Stimulated activated CD4-positive, alpha-beta T cell treated with anti-CD3 and anti-CD28 coated beads, Interleukin-12 subunit alpha, Interleukin-12 subunit beta, amount 100 ng/mL, for 4 hours (primary cell): Measurements from ENCODE around the gene PCDHGC3.
"Not testable (repeated sequence)": the region's sequence is repeated elsewhere in the genome, so short reads cannot be mapped to it uniquely, and the experiment has no call there.

Experiments used
- DNase-seq: peaks from one replicate; pipeline ENCODE4 v3.0.0-alpha.2; 2020

PCDHGC3 gene

DNA sequence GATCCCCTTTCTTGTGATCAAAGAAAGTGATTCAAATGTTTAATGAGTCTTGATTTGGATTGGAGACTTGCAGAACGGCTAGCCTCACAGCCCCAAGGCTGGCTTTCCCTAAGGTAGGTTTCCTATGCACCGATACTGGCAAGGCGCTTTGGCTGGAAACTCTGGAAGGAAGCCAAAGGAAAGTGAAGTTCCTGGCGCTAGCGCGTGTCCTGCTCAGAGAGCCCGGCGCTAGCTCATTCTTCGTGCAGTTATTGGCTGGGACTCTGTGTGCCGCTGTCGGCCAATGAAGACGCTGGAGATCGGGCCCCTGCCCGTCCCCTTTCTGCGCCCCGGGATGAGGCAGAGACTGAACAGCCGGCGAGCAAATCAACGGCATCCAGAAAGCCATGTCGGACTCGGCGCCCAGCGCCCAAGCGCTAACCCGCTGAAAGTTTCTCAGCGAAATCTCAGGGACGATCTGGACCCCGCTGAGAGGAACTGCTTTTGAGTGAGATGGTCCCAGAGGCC, at the start of gene PCDHGC3:
PCDHGC3 (plus strand) TSS at position 342 of the 507 bp plus-strand sequence; CDS start at position 493, 151 bp downstream.
- peak; percentile 50 for DNase-seq

DNA sequence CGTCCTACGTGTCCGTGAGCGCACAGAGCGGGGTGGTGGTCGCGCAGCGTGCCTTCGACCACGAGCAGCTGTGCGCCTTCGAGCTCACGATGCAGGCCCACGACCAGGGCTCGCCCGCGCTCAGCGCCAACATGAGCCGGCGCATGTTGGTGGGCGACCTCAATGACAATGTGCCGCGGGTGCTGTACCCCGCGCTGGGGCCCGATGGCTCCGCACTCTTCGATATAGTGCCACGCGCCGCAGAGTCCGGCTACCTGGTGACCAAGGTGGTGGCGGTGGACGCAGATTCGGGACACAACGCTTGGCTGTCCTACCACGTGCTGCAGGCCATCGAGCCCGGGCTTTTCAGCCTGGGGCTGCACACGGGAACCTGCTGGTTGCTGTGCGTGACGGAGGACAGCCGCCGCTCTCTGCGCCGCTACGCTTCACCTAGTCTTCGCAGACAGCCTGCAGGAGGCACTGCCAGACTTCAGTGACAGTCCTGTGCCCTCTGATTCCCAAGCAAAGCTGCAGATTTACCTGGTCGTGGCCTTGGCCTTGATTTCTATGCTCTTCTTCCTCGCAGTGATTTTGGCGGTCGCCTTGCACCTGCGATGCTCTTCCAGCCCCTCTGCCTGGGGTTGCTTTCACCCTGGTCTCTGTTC, 47.9 kb upstream of the PCDHGC3 start:
- DNase-seq, result no peak

DNA sequence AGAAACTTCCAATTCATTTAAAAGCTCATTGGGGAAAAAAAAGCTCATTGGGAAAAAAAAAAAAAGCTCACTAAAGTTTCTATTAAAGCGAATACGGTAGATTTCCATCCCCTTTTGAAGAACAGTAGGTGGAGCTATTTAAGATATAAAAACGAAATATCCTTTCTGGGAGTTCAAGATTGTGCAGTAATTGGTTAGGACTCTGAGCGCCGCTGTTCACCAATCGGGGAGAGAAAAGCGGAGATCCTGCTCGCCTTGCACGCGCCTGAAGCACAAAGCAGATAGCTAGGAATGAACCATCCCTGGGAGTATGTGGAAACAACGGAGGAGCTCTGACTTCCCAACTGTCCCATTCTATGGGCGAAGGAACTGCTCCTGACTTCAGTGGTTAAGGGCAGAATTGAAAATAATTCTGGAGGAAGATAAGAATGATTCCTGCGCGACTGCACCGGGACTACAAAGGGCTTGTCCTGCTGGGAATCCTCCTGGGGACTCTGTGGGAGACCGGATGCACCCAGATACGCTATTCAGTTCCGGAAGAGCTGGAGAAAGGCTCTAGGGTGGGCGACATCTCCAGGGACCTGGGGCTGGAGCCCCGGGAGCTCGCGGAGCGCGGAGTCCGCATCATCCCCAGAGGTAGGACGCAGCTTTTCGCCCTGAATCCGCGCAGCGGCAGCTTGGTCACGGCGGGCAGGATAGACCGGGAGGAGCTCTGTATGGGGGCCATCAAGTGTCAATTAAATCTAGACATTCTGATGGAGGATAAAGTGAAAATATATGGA, 45.2 kb upstream of the PCDHGC3 start, which contains the start of gene PCDHGA12:
PCDHGA12 (plus strand) TSS at position 176 of the 782 bp plus-strand sequence; CDS start at position 429, 253 bp downstream.
- no peak for DNase-seq

DNA sequence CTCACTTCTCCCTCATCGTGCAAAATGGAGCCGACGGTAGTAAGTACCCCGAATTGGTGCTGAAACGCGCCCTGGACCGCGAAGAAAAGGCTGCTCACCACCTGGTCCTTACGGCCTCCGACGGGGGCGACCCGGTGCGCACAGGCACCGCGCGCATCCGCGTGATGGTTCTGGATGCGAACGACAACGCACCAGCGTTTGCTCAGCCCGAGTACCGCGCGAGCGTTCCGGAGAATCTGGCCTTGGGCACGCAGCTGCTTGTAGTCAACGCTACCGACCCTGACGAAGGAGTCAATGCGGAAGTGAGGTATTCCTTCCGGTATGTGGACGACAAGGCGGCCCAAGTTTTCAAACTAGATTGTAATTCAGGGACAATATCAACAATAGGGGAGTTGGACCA, 44.5 kb upstream of the PCDHGC3 start:
- DNase-seq, result no peak

DNA sequence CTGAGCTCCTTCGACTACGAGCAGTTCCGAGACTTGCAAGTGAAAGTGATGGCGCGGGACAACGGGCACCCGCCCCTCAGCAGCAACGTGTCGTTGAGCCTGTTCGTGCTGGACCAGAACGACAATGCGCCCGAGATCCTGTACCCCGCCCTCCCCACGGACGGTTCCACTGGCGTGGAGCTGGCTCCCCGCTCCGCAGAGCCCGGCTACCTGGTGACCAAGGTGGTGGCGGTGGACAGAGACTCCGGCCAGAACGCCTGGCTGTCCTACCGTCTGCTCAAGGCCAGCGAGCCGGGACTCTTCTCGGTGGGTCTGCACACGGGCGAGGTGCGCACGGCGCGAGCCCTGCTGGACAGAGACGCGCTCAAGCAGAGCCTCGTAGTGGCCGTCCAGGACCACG, 43.5 kb upstream of the PCDHGC3 start:
- DNase-seq, result not testable (repeated sequence)

DNA sequence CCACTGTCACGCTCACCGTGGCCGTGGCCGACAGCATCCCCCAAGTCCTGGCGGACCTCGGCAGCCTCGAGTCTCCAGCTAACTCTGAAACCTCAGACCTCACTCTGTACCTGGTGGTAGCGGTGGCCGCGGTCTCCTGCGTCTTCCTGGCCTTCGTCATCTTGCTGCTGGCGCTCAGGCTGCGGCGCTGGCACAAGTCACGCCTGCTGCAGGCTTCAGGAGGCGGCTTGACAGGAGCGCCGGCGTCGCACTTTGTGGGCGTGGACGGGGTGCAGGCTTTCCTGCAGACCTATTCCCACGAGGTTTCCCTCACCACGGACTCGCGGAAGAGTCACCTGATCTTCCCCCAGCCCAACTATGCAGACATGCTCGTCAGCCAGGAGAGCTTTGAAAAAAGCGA, 43.0 kb upstream of the PCDHGC3 start:
- DNase-seq, result not testable (repeated sequence)

DNA sequence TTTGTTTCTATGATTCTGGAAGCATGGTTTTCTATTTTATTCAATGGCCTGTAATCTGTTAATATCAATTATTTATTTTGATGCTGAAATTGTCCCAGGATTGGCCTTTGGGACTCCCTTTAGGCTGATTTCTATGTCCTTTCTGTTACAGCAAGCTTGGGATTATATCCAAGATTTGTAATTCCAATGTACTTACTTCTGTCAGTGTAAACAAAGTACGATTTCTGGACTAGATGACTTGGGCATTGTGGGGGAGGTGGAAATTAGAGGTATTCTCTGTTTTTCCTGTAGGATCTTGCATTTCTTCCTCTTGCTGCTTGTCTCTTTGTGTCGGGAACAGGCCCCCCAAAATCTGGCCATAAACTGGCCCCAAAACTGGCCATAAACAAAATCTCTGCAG, 41.8 kb upstream of the PCDHGC3 start:
- DNase-seq, result no peak

DNA sequence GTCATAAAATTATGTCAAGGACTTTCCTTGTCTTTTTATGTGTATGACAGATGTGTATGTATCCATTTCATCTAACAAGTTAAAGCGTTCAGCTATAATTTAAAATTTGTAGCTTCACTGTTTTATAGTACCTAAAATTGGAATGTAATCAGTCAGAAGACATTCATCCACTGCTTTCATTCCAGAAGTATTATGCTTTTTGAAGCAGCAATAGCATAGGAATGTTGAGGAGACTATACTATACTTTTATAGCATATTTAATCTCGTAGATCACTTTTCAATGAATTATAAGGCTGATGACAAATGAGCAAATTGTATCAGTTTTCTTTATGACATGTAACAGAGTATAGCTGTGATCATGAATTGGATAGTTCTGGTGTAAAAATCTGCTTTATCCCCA, 38.5 kb upstream of the PCDHGC3 start:
- DNase-seq, result no peak

DNA sequence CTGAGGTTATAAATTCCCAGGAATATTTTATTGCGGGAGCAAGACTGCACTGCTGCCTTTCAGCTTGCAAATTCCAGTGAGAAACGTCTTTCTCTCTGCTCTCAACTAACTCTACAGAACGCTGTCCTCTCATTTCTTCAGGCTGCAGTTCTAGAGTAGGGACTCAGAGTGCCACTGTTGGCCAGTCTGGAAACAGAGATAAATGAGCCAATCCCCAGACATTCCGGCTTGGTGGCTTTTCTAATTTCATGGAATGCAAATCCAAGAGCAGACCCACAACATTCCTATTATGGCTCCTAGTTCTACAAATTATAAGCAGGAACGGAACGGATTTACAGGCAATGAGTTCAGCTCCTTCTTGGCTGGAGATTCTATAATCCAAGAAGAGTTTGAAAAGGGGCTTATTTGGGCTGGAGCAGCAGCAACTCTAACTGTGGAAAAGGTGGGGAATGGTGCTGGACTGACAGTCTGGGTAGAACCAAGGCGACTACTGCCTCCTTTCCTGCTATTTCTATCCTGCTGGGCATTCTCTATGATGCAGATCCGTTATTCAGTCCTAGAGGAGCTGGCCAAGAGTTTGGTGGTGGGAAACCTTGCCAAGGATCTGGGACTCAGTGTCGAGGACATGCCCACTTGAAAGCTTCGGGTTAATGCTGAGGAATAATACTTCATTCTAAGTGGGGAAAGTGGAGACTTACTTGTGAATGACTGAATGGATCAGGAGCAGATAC, 36.2 kb upstream of the PCDHGC3 start:
- DNase-seq, result no peak

DNA sequence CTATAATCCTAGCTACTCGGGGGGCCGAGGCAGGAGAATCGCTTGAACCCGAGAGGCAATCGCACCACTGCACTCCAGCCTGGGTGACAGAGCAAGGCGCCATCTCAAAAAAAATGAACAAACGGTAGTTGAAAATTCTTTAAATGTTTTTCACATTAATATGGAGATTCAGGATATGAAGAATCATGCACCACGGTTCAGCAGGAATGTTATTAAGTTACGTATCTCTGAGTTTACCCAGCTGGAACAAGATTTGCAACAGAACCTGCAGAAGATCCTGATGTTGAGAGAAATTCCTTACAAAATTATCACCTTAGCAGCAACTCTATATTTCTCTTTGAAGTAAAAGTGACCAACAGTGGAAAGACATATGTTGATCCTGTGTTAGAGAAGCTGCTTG, 35.4 kb upstream of the PCDHGC3 start:
- DNase-seq, result no peak

DNA sequence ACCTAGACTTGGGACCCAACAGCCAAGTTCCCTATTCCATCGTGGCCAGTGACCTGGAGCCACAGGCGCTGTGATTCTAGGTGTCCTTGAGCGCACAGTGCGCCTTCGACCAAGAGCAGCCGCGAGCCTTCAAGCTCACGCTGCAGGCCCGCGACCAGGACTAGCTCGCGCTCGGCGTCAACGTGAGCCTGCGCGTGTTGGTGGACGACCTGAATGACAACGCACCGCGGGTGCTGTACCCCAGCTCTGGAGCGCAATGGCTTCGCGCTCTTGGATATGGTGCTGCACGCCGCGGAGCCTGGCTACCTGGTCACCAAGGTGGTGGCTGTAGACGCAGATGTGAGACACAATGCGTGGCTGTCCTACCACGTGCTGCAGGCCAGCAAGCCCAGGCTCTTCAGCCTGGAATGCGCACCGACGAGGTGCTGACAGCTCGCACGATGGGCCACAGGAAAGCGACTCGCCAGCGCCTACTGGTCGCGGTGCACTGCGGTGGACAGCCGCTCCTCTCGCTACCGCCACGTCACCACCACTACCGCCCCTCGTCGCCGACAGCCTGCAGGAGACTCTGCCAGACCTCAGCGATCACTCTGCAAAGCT, 34.1 kb upstream of the PCDHGC3 start:
- DNase-seq, result no peak

DNA sequence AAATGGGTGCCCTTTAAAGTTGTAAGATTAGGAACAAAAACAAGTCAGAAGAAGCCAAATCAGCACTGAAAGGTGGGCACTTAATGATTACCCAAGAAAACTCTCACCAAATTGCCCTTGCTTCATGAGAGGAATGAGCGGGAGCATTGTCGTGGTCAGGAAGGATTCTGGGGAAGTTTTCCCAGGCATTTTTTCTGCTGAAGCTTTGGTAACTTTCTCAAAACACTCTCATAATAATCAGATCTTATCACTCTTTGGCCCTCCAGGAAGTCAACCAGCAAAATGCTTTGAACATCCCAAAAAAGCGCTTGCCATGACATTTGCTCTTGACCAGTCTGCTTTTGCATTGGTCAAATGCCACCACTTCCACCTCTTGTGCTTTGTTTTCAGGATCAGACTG, 10.4 kb upstream of the PCDHGC3 start:
- DNase-seq, result no peak

DNA sequence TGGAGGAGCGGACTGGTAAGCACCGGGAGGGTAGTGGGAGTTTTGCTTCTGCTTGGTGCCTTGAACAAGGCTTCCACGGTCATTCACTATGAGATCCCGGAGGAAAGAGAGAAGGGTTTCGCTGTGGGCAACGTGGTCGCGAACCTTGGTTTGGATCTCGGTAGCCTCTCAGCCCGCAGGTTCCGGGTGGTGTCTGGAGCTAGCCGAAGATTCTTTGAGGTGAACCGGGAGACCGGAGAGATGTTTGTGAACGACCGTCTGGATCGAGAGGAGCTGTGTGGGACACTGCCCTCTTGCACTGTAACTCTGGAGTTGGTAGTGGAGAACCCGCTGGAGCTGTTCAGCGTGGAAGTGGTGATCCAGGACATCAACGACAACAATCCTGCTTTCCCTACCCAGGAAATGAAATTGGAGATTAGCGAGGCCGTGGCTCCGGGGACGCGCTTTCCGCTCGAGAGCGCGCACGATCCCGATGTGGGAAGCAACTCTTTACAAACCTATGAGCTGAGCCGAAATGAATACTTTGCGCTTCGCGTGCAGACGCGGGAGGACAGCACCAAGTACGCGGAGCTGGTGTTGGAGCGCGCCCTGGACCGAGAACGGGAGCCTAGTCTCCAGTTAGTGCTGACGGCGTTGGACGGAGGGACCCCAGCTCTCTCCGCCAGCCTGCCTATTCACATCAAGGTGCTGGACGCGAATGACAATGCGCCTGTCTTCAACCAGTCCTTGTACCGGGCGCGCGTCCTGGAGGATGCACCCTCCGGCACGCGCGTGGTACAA, 556 bp downstream of the PCDHGC3 start:
- DNase-seq, result no peak

DNA sequence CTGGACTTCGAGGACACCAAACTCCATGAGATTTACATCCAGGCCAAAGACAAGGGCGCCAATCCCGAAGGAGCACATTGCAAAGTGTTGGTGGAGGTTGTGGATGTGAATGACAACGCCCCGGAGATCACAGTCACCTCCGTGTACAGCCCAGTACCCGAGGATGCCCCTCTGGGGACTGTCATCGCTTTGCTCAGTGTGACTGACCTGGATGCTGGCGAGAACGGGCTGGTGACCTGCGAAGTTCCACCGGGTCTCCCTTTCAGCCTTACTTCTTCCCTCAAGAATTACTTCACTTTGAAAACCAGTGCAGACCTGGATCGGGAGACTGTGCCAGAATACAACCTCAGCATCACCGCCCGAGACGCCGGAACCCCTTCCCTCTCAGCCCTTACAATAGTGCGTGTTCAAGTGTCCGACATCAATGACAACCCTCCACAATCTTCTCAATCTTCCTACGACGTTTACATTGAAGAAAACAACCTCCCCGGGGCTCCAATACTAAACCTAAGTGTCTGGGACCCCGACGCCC, 1.3 kb downstream of the PCDHGC3 start:
- no peak for DNase-seq

DNA sequence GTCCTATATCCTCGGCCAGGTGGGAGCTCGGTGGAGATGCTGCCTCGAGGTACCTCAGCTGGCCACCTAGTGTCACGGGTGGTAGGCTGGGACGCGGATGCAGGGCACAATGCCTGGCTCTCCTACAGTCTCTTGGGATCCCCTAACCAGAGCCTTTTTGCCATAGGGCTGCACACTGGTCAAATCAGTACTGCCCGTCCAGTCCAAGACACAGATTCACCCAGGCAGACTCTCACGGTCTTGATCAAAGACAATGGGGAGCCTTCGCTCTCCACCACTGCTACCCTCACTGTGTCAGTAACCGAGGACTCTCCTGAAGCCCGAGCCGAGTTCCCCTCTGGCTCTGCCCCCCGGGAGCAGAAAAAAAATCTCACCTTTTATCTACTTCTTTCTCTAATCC, 2.0 kb downstream of the PCDHGC3 start:
- DNase-seq, result no peak

DNA sequence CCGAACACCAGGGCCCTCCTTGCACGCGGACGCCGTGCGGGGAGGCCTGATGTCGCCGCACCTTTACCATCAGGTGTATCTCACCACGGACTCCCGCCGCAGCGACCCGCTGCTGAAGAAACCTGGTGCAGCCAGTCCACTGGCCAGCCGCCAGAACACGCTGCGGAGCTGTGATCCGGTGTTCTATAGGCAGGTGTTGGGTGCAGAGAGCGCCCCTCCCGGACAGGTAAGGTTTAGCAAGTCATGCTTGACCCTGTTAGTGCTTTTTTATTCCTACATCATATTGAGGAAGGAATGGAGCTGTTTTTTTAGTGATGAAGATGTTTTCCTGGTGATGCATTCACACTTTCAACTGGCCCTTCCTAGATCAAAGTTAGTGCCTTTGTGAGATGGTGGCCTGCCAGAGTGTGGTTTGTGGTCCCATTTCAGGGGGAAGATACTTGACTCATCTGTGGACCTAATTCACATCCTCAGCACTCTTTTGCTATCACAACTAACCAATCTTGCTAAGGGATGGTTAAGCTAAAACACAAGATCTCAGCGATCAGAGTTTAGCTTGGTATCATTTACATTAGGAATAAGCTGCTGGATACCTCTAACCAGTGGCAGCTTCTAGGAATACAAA, 2.7 kb downstream of the PCDHGC3 start:
- DNase-seq, result no peak

DNA sequence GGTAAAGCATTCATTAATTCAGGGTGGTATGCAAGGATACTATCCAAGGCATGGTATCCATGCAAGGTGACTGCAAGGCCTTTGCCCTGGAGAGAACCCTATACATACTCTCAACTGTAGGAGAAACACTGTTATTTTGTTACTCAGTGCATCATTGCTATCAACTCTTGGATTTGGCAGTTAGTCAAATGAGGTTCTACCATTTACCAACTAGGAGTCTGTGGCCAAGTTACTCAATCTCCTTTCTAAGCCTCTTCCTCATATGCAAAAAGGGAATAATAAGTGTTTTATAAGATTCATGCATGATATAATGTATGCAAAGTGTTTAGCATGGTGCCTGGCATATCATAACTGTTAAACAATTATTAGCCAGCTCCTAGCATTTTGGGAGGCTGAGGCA, 4.0 kb downstream of the PCDHGC3 start:
- DNase-seq, result no peak

DNA sequence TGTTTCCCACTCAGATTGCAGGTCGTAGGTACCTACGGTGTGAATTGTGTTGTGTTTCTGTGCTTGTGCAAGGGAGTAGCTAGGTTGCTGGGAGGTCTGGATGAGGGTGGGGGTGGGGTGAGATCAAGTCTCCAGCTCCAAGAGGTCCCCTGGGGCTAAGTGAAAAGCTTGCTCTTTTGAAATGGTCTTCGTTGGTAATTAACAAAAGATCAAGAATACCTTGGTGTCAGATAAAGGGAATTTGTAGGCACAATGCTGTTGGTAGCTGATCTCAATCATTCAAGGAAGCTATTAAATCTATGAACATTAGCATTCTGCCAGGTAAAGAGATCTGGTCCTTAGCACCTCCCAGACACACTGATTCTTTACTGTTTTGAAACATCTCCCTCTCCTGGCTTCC, 8.1 kb downstream of the PCDHGC3 start:
- DNase-seq, result no peak

DNA sequence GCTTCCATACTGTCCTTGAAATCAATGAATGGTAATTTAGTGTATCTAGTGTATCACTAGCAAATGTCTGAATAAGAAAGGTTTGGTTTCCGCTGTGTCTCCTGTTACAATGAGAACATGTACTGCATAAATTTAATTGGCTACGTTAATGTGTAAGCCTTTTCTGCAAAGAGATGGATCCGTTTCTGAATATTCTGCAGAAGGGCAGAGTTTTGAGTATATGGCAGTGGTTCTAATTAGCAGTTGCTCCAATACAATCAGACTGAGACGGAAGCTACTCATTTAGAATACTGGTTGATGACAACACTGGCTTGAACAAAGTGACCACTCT, 8.5 kb downstream of the PCDHGC3 start:
- DNase-seq, result no peak

DNA sequence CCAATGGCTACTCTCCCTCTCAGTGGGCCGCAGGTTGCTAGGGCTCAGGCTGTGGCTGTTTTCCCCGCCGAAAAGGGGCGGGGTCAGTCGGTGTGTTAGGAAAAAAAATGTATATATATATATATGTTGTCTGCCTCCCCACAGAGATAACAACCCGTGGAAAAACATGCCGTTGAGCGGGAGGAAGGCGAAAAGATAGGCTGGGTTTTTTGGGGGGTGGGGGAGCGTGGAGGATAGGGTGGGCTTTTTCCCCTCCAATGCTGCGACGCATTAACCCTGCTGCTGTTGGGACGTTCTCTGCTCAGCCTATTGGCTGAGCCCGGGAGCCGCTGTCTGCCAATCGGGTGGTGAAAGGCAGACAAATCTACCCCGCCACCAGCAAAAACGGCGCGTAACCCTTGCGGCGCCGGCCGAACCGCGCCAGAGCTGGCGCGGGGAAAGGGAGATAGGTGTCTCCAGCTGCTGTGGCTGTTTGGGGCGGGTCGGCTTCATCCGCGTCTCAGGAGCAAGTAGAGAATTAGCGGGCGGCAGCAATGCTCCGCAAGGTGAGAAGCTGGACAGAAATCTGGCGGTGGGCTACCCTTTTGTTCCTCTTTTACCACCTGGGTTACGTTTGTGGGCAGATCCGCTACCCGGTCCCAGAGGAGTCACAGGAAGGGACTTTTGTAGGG, 9.0 kb downstream of the PCDHGC3 start, which contains the start of gene PCDHGC4:
PCDHGC4 (plus strand) TSS at position 390 of the 671 bp plus-strand sequence; CDS start at position 534, 144 bp downstream.
- no peak for DNase-seq
